GM18868 (cell line): ENCODE measurements around the gene BCL2L2.

Source experiments
- ATAC-seq: cut with Tn5 transposase; IDR thresholded peaks from one replicate; pipeline ENCODE4 v1.9.1; 2021; ENCODE audit warnings: mild to moderate bottlenecking, moderate library complexity; ENCODE audit not compliant: unreplicated experiment

The BCL2L2 gene

DNA sequence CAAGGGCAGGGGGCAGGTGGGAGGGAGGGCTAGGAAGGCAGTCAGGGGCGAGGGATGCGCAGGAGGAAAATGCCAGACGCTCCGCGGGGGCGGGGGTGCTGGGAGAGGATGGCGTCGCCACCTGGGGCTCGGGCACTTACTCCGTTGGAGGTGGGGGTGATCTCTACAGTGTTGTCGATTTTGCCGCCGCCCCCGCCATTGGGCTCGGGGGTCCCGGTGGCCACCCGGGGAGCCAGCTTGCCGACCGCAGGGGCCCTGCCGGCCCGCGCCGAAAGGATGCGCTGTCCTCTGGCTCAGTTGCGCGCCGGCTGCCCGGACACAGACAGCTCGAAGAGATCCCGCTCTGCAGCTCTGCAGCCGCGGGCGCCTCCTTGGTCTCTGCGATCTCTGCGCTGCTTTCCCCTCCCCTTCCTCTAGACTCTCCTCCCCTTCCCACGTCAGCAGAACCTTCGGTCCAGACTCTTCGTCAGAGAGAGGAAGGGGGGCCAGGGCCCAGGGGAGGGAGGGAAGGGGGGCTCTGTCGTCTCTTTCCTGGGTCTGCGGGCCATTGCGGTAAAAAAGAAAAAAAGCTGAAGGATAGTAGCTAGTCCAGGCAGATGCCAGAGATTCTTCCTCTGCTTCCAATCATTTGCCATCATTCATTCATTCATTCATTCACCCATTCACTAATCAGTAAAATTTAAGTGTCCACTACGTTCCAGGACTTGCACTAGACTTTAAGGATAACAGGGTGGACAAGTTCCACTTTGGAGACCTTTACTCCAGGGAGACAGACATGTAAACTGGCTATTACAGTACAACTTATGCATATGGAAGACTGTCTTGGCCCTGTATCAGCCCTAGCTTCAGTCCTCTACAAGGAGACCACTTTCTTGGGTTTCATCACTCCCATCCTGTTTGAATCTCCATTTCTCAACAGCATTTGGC lies 46.1 kb downstream of the BCL2L2 start, which contains the start of gene SLC22A17:
Gene SLC22A17, minus strand, starts transcription at position 382 of the 927 bp plus-strand sequence.
- no peak for ATAC-seq

DNA sequence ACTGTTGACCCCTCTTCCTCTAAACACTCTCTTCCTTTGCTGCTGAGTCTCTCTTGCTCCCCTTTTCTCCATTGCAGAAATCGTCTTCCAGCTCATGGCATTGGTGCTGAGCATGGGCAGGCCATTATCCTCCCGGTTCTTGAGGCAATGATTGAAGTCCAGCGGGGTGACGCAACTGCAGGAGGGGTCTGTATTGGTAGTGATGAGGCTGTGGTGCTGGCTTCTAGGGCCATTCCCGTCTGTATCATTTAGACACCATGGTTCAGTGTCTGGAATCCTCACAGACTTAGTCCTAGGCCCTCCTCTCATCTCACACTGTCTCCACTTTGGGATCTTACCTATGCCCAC lies 46.8 kb downstream of the BCL2L2 start:
- ATAC-seq: no peak

DNA sequence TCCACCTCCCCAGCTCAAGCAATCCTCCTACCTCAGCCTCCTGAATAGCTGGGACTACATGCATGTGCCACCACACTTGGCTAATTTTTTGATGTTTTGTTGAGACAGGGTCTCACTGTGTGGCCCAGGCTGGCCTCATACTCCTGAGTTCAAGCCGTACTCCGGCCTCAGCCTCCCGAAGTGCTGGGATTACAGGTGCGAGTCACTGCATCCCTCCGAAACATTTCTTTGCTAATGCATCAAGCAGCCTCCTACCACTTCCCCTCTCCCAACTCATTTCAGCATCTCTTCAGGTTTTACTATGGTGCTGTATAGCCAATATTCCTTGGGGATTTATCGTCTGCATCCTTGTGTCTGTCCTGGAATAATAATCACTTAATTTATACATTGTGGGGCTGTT lies 48.4 kb downstream of the BCL2L2 start:
- no peak for ATAC-seq

DNA sequence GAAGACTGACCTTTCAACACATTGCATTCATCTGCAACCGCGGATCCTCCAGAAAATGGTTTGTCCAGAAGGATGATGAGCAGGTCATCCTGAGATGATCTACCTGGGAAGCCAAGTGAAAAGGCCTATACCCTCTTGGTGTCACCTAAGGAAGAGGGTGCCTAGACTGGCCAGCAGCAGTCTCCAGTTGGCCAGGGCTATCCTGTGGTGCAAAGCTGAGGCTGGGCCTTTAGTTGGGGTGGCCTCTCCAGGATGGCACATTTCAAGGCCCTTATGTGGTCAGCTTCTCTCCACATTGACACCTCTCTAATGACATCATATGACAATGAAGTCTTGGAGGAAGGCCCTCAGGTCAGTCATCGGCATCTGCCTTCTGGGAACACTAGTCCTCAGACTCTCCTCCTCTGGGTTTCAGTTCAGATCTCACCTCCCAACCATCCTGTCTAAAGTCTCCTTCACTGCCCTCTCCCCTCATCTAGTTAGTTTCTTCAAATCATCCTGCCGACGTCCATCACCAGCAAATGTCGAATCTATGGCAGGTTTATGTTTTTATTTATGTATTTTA lies 49.3 kb downstream of the BCL2L2 start:
- no peak for ATAC-seq

DNA sequence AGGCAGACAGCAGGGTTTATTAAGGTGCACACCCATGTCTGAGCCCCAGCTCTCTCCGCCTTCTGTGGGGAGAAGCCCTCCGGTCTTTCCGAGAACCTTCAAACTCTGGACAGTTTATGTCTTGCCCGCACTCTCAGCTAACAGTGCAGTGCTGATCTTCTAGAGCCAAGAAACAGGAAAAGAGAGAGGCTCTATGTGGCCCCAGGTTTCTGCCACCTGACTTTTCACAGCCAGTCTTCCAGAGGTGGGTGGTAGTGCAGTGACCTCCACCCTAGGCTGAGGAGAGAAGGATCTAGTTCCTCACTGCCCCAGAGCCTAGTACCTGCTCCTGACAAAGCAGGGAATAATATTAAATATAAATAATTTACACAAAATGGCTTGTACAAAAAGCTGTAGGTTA lies 50.0 kb downstream of the BCL2L2 start:
- ATAC-seq: no peak

DNA sequence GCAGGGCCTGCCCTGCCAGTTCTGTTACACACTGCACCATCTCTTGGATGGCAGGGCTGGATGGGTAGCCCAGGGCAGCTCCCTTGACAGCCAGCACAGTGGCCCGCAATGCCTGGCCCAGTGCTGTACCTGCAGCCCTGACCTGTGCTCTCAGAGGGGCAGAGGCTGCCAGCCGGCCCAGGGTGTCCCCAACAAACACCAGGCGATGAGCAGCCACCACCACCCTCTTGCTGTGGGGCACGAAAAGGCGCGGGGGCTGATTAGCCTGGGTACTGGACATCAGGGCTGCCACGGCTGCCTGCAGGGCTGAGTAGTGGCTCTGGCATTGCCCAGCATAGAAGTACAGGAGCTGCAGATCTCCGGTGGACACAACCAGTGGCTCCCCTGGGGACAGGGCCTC lies 50.6 kb downstream of the BCL2L2 start:
- no peak for ATAC-seq

DNA sequence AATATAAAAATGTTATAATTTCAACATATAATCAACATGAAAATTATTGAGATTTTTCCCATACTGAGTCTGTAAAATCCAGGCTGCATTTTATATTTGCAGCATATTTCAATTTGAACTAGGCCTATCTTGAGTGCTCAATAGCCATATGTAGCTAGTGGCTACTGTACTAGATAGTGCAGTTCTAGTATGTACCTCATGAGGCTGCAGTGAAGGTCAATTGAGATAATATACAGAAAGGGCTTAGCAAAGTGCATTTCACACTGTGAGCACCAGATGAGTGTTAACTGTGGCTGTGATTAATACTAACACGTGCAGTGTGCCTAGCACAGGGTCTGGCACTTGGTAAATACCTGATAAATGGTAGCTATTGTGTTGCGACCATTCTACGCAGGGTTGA lies 51.4 kb downstream of the BCL2L2 start:
- no peak for ATAC-seq

DNA sequence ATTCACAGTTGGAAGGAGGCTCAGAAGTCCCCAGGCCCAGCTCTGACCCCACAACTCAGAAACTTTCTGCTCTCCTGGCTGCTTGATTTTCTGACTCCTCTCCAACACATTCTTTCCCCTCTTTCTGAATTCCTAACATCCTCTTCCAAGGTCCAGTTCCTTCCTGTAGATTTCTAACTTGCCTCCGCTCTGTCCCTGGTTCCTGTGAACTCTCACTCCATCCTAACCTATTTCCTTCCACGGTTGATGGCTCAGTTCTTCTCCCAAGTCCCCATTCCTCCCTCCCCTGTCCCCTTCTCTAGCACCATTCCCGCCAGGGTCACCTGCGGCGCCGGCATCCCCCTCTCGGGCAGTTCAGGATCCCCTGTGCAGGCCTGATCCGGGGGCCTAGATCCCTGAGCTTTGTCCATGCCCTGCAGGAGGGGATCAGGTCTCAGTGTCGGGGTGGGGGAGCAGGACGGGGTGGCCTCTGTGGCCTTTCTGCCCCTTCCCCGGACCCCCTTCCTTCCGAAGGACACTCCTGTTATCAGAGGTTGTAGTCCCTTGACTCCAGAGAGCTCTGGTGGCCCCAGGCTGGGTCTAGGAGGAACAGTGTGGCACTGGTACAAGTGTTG lies 52.0 kb downstream of the BCL2L2 start:
- no peak for ATAC-seq

DNA sequence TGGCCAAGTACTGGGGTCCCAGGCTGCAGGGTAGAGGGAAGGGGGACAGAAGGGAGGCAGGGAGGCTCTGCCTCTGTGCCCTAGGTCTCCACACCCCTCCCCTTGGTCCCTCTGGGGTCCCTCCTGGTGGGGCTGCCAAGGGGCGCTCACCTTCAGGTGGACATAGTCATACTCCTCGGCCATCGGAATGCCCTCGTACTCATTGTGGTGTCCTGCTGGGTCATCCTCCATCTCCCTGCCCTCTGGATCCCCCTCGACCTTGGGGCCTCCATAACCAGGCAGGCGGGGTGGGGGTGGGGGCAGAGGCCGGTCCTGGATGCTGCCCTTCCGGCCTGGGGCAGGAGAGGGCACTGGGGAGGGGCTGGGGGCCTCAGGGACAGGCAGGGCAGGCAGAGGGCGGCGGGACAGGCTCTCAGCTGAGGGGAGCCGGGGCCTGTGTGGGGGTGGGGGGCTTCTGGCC lies 52.6 kb downstream of the BCL2L2 start:
- no peak for ATAC-seq

DNA sequence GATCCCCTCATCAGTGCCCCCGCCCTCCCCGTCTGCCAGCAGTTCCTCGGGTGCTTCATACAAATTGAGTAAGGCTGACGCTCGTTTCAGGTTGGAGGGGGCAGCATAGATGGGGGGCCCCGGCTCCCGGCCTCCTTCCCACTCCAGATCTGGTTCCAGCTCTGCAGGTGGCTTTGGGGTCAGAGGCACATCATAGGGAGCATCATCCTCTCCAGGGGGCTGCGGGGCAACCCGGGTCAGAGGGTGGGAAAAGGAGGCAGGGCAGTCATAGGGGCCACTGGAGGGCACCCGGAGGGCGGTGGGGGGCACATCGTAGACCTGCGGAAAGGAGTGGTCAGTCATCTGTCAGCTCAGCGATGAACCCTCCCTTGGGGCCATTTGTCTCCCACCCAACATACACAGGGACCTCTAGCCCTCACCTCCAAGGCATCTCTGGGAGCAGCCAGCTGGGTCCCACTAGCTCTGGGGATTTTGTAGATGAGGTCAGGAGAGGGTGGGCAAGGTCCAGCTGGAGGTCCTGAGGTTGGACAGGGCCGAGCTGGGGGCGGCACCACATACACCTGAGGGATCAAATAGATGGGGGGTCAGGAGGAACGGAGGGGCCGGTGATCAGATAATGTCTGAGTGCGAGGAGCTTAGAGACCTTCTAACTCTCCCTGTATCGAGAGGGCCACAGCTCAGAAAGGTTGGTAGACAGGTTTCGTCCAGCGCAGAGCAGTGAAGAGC lies 53.3 kb downstream of the BCL2L2 start:
- ATAC-seq: no peak

DNA sequence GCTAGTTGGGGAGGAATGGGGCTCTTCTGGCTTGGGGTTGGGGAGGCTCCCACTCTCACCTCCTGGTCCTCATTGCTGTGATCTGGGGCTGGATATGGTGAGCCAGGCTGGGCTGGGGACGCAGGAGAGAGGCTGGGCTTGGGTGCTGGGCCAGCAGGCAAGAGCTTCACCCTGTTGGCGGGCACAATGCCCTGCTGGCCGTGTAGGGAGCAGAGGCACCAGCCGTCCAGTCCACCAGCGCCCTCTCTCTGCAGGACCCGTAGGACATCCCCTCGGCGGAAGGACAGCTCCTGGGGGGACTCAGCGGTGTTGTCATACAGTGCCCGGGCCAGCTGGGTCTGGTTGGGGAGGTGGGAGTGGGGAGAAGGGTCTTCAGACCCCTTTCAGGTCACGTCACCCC lies 53.9 kb downstream of the BCL2L2 start:
- ATAC-seq: no peak

DNA sequence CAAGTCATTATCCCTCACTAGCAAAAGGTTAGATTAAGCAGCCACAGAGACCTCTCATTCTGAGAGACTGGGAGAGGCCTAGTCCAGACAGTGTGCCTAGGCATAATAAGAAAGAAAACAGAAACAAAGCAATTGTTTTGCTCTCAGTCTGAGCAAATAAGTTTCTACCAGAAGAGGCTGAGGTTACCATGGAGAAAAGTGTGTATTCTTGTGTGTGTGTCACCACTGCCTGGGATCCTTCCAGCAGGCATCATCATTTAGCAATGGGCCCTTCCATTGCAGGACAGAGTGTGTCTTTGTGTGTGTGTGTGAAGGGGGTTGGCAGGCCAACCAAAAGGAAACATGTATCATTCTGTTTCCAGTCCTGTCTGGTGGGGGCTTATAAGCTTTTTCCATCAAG lies 54.7 kb downstream of the BCL2L2 start:
- ATAC-seq: no peak
